ENCODE results near the gene SUFU.
"Not testable (repeated sequence)": the region's sequence is repeated elsewhere in the genome, so short reads cannot be mapped to it uniquely, and the experiment has no call there.

SUFU gene

GRCh38 chr10:102514487-102515311, 10.9 kb downstream of the SUFU start:
- DNase-seq = no peak

GRCh38 chr10:102515724-102516123, 12.0 kb downstream of the SUFU start:
- DNase-seq = no peak

GRCh38 chr10:102517553-102517952, 13.8 kb downstream of the SUFU start:
- no peak for DNase-seq

- DNase-seq = no peak
Measured at GRCh38 chr10:102519246-102519825, 15.6 kb downstream of the SUFU start.

- no peak for DNase-seq
Measured at GRCh38 chr10:102522874-102523249, 19.1 kb downstream of the SUFU start.

DNA sequence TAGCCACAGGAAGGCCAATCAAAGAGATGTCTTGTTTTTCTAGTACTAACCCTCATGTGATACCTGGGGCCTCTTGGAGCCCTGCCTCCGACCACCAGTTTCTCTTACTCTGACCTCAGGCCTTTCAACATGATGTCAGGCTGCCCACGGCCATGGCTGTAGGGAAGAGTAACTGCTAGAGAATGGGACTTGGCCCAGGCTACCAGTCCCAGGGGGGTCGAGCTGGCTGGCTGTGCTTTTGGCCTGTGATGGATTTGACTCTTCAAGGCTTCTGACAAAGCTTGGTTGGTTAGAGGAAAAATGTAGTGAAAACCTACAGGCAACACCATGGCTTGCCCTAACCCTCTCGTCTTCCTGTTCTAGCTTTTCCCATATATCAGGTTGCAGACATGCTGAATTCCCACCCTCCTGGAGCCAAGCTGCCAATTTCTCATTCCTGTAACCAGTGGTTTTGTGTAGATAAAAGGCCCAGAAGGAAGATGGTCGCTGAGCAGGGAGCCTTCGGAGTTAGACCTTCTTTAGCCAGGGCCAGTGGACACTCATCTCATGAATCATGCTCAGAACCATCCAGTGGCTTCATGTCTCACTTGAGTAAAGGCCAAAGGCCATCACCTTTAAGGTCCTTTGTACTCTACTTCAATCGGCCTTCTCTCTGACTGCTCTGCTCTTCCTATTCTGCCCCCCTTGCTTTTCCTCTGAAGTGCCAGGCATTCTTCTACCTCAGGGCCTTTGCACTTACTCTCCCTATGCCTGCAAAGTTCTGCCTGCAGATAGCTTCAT, 19.7 kb downstream of the SUFU start:
- no peak for DNase-seq

DNA sequence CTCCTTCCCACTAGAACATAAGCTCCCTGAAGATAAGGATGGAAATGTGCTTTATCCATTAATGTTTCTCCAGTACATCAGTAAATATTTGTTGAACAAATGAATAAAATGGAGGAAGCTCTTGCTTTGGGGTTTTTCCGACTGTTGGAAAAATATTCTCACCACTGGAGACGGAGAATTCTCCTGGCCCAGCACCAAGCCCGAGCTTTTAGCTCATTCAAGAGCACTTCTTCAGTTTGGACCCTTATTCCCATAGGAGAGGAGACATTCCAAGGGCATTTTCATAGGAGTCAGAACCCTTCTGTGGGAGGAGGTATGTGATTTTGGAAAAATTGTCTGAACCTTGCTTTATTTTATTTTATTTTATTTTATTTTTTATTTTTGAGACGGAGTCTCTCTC, 21.0 kb downstream of the SUFU start:
- DNase-seq = no peak

GRCh38 chr10:102527546-102527945, 23.8 kb downstream of the SUFU start:
- DNase-seq = no peak

DNA sequence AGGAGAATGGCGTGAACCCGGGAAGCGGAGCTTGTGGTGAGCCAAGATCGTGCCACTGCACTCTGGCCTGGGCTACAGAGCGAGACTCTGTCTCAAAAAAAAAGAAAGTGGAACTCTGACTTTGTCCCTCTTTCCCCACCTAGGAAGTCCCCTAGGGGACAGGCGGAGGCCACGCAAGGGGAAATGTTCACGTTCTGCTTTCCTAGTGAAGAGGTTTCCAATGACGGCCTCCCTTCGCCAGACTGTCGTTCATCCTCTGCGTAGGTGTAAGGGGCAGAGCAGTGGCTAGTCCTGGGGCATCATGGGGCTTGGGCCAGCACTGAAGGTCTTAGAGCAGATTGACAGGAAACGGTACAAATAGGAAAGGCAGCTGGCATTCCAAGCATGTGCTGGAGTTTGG, 30.6 kb downstream of the SUFU start:
- no peak for DNase-seq

DNA sequence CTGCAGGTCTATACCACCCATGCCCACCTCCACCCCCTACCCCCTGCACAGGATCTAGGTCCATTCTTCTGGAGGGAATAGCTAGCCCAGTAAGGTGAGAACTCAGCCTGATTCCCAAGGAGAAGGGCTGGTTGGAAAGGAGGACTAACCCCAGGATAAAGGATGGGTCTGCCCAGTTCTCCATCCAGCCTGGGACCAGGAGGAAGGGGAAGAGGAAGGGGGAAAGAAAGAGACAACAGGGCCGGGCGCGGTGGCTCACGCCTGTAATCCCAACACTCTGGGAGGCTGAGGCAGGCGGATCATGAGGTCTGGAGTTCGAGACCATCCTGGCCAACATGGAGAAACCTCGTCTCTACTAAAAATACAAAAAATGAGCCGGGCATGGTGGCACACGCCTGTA, 31.2 kb downstream of the SUFU start:
- DNase-seq = not testable (repeated sequence)

DNA sequence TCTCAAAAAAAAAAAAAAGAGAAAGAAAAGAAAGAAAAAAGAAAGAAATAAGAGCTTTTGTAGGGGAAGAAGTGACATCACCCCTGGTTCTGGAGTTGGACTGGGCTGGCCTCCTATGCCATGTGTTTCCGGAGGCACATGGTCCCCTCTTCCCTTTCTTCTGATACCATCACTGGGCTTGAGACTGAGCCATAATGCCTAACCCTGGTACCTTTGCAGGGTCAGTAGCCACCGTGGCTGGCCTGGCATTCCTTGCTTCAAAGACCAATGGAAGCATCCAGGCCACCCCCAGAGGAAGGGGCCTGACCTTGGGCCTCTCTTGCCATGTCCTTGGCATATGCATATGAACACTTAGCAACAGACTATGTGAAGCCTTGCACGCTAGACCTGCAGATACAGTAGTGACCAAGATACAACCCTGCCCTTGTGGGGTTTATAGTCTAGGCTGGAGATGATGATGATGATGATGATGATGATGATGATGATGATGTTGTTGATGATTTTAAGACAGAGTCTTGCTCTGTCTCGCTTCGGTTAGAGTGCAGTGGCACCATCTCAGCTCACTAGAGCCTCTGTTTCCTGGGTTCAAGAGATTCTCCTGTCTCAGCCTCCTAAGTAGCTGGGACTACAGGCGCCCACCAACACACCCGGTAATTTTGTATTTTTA, 31.8 kb downstream of the SUFU start:
- no peak for DNase-seq

DNA sequence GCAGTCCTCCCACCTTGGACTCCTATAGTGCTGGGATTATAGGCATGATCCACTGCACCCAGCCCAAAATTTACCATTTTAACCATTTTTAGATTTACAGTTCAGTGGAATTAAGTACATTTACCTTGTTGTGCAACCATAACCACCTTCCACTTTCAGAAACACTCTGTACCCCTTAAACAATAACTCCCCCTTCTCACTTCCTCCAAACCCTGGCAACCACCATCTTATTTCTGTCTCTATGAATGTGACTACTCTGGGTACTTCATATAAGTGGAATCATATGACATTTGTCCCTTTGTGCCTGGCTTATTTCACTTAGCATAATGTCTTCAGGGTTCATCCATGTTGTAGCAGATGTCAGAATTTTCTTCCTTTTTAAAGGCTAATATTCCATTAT, 33.6 kb downstream of the SUFU start:
- DNase-seq = no peak

GRCh38 chr10:102537948-102538347, 34.2 kb downstream of the SUFU start:
- no peak for DNase-seq

- DNase-seq = no peak
Measured at GRCh38 chr10:102538811-102539210, 35.0 kb downstream of the SUFU start.

GRCh38 chr10:102540023-102540422, 36.3 kb downstream of the SUFU start:
- no peak for DNase-seq

GRCh38 chr10:102542800-102543418, 39.1 kb downstream of the SUFU start:
- no peak for DNase-seq

DNA sequence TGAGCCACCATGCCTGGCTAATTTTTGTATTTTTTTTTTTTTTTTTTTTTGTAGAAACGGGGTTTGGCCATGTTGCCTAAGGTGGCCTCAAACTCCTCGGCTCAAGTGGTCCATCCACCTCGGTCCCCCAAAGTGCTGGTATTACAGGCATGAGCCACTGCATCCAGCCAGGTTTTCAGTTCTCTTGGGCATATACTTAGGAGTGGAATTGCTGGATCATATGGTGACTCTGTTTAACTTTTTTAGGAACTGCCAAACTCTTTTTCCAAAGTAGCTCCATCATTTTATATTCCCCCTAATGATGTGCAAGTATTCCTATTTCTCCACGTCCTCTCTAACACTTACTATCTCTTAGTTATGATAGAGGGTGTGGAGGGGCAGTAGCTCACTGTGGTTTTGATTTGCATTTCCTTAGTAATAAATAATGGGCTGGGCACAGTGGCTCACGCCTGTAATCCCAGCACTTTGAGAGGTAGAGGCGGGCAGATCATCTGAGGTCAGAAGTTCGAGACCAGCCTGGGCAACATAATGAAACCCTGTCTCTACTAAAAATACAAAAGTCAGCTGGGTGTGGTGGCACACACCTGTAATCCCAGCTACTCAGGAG, 41.6 kb downstream of the SUFU start:
- no peak for DNase-seq

DNA sequence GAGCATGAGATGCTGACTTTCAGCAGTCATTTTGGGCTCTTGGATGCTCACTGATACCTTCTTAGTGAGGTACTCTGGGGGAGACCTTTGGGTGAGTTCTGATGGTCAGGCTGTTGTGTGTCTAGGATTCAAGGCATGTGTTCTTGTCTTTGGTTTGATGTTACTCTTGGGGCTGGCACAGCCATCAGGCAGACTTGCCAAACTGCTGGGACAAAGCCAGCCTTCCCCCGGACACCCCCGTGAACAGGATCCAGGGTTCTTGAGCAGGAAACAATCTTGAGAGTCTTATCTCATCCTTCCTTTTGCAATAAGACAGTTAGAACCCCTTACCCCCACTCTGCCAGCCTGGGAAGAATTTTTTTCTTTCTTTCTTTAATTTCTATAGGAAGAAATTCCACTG, 42.2 kb downstream of the SUFU start:
- no peak for DNase-seq

- DNase-seq = no peak
Measured at GRCh38 chr10:102546606-102547320, 43.0 kb downstream of the SUFU start.

- no peak for DNase-seq
Measured at GRCh38 chr10:102549549-102549948, 45.8 kb downstream of the SUFU start.

DNA sequence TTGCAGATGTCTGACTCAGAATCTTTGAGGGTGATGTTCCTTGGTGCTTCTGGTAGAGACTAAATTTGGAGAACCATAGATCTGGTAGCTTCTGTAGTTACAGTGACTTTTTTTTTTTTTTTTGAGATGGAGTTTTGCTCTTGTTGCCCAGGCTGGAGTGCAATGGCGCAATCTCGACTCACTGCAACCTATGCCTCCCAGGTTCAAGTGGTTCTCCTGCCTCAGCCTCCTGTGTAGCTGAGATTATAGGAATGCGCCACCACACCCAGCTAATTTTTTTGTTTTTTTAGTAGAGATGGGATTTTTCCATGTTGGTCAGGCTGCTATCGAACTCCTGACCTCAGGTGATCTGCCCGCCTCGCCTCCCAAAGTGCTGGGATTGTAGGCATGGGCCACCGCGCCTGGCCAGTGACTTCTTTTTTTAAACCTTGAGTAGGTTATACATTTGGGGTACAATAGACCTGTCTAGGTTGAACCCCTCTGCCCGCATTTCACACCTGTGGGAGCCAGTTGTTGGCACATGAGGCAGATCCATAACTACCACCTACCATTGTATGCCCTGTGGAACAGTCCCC, 47.0 kb downstream of the SUFU start:
- no peak for DNase-seq
